ENCODE results near the gene SLC9A1. TPM values are rescaled to one million over a fixed set of nuclear protein-coding genes. Genes with fewer than 3 reads are reported as not detected.

SLC9A1 gene
- total RNA-seq, 1 experiment from 2014 or later, result 25.2 TPM

GRCh38 chr1:27070390-27071048 lies 84.4 kb downstream of the SLC9A1 start:
- no peak for ATAC-seq

GRCh38 chr1:27068922-27069321 lies 86.0 kb downstream of the SLC9A1 start:
- Histone ChIP-seq H3K4me1 (ENCODE audit: insufficient read depth, low read length) (peaks cover under 1% of the 10 kb centered on the region), H3K27me3 (ENCODE audit: low read length) (no peaks in the 10 kb centered on the region), H3F3A (ENCODE audit: low read length, unreplicated experiment) (no peaks in the 10 kb centered on the region), H3K9me3 (ENCODE audit: low read length) (no peaks in the 10 kb centered on the region), H4K20me1 (ENCODE audit: low read length) (no peaks in the 10 kb centered on the region), H2AFZ (ENCODE audit: low read length) (no peak overlapping the region), H3K4me3 (ENCODE audit: low read length) (no peak overlapping the region), H3K9me2 (replicated peaks; ENCODE audit: low read length) (no peaks in the 10 kb centered on the region), H3K79me2 (ENCODE audit: low read length) (no peaks in the 10 kb centered on the region), H3K4me2 (ENCODE audit: low read length) (no peak overlapping the region), H3K9ac (ENCODE audit: low read length) (no peak overlapping the region), H3K27ac (ENCODE audit: low read length) (no peak overlapping the region), H3K36me3 (ENCODE audit: low read depth, low read length) (no peaks in the 10 kb centered on the region)
- no peak for TF ChIP-seq EZH2 (IDR thresholded peaks at IDR 0.05; ENCODE audit: low read length, unreplicated experiment)
- TF ChIP-seq EZH2phosphoT487 (IDR thresholded peaks at IDR 0.05; ENCODE audit: borderline replicate concordance, low read length), result no peak
- TF ChIP-seq, protein P1, sequence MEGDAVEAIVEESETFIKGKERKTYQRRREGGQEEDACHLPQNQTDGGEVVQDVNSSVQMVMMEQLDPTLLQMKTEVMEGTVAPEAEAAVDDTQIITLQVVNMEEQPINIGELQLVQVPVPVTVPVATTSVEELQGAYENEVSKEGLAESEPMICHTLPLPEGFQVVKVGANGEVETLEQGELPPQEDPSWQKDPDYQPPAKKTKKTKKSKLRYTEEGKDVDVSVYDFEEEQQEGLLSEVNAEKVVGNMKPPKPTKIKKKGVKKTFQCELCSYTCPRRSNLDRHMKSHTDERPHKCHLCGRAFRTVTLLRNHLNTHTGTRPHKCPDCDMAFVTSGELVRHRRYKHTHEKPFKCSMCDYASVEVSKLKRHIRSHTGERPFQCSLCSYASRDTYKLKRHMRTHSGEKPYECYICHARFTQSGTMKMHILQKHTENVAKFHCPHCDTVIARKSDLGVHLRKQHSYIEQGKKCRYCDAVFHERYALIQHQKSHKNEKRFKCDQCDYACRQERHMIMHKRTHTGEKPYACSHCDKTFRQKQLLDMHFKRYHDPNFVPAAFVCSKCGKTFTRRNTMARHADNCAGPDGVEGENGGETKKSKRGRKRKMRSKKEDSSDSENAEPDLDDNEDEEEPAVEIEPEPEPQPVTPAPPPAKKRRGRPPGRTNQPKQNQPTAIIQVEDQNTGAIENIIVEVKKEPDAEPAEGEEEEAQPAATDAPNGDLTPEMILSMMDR (conservative IDR thresholded peaks at IDR 0.05; ENCODE audit: low read depth, low read length), result no peak
- CTCF ChIA-PET, result interaction anchor here (0.7 kb wide), 1 partner anchor 656 kb away, joined by 5 read pairs; no protein-coding TSS in a partner anchor
- BruUV-seq (replicated peaks), result no TSS peak
- DNase-seq, result no peak
- POLR2A ChIA-PET (ENCODE audit: unreplicated experiment), result no interaction called here
- intact Hi-C loops (cut with micrococcal nuclease), result no loop called here
- no peak for ATAC-seq

More at GRCh38 chr1:27070390-27071048, 84.4 kb downstream of the SLC9A1 start:
- Histone ChIP-seq H2AFZ (ENCODE audit: low read length) (no peak overlapping the region), H3K9ac (ENCODE audit: low read length) (no peak overlapping the region), H3K27me3 (ENCODE audit: low read length) (no peaks in the 10 kb centered on the region), H3K9me2 (replicated peaks; ENCODE audit: low read length) (no peaks in the 10 kb centered on the region), H3K4me1 (ENCODE audit: insufficient read depth, low read length) (peaks cover 8% of the 10 kb centered on the region), H3K4me3 (ENCODE audit: low read length) (no peak overlapping the region), H3K4me2 (ENCODE audit: low read length) (no peak overlapping the region), H3K27ac (ENCODE audit: low read length) (no peak overlapping the region), H3K36me3 (ENCODE audit: low read depth, low read length) (no peaks in the 10 kb centered on the region), H4K20me1 (ENCODE audit: low read length) (no peaks in the 10 kb centered on the region), H3K9me3 (ENCODE audit: low read length) (no peaks in the 10 kb centered on the region), H3F3A (ENCODE audit: low read length, unreplicated experiment) (no peaks in the 10 kb centered on the region), H3K79me2 (ENCODE audit: low read length) (no peaks in the 10 kb centered on the region)
- TF ChIP-seq EZH2 (IDR thresholded peaks at IDR 0.05; ENCODE audit: low read length, unreplicated experiment) (no peak), EZH2phosphoT487 (IDR thresholded peaks at IDR 0.05; ENCODE audit: borderline replicate concordance, low read length) (no peak)
- TF ChIP-seq, protein P1 (conservative IDR thresholded peaks at IDR 0.05; ENCODE audit: low read depth, low read length), result no peak
- intact Hi-C loops (cut with micrococcal nuclease), result no loop called here
- BruUV-seq (replicated peaks), result no TSS peak
- no peak for DNase-seq
- CTCF ChIA-PET, result interaction anchor here (1.0 kb wide), 1 partner anchor 25 kb away, joined by 4 read pairs; no protein-coding TSS in a partner anchor
- POLR2A ChIA-PET (ENCODE audit: unreplicated experiment), result interaction anchor here (0.6 kb wide), 1 partner anchor 42 kb away, joined by 3 read pairs; no protein-coding TSS in a partner anchor

DNA sequence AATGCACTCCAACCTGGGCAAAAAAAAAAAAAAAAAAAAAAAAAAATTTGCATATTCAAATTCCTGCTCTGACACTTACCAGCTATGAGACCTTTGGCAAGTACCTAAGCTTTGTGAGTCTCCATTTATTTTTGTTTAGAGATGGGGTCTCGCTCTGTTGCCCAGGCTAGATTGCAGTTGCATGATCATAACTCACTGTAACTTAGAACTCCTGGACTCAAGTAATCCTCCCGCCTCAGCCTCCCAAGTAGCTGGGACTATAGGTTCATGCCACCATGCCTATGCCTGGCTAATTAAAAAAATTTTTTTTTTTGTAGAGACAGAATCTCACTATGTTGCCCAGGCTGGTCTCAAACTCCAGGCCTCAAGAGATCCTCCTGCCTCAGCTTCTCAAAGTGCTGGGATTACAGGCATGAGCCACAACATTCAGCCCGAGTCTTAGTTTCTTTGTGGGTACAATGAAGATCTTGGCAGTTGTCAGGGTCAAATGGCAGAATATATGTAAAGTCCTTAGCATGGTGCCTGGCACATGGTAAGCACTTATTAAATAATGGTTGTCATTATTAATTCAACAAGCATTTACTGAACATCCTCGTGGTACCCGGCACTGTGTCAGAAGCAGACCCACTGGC lies 88.8 kb downstream of the SLC9A1 start:
- no TSS peak for BruUV-seq (replicated peaks)
- Histone ChIP-seq H3K27ac (ENCODE audit: low read length) (no peak overlapping the region), H4K20me1 (ENCODE audit: low read length) (no peaks in the 10 kb centered on the region), H3F3A (ENCODE audit: low read length, unreplicated experiment) (no peaks in the 10 kb centered on the region), H3K79me2 (ENCODE audit: low read length) (no peaks in the 10 kb centered on the region), H3K9me3 (ENCODE audit: low read length) (no peaks in the 10 kb centered on the region), H2AFZ (ENCODE audit: low read length) (no peak overlapping the region), H3K9ac (ENCODE audit: low read length) (no peak overlapping the region), H3K36me3 (ENCODE audit: low read depth, low read length) (no peaks in the 10 kb centered on the region), H3K27me3 (ENCODE audit: low read length) (no peaks in the 10 kb centered on the region), H3K4me3 (ENCODE audit: low read length) (no peak overlapping the region), H3K9me2 (replicated peaks; ENCODE audit: low read length) (no peaks in the 10 kb centered on the region), H3K4me2 (ENCODE audit: low read length) (no peak overlapping the region), H3K4me1 (ENCODE audit: insufficient read depth, low read length) (no peaks in the 10 kb centered on the region)
- DNase-seq, result no peak
- ChIA-PET CTCF (no interaction called here), POLR2A (ENCODE audit: unreplicated experiment) (no interaction called here)
- TF ChIP-seq EZH2 (IDR thresholded peaks at IDR 0.05; ENCODE audit: low read length, unreplicated experiment) (no peak), EZH2phosphoT487 (IDR thresholded peaks at IDR 0.05; ENCODE audit: borderline replicate concordance, low read length) (no peak)
- TF ChIP-seq, protein P1 (conservative IDR thresholded peaks at IDR 0.05; ENCODE audit: low read depth, low read length), result no peak
- ATAC-seq, result no peak
- intact Hi-C loops (cut with micrococcal nuclease), result no loop called here

All from PC-3 (cell line).